B cell (primary cell): ENCODE results near the gene RNF17. TPM values are rescaled to one million over a fixed set of nuclear protein-coding genes. Genes with fewer than 3 reads are reported as not detected.

Source experiments
- ATAC-seq: fragments of 200-7000 bp; cut with Tn5 transposase; one replicate; pipeline ENCODE4 v1.10.0; 2021; ENCODE audit warnings: low read depth, mild to moderate bottlenecking, moderate number of reproducible peaks, moderate library complexity
- CTCF ChIA-PET: fragments of 350-600 bp; sonication (Branson Sonifier 250); formaldehyde crosslinking; loops from one replicate; lab custom pipeline; 2021; ENCODE audit warnings: antibody characterized with exemption, inconsistent platforms; lab: Charles Lee
- POLR2A ChIA-PET: fragments of 350-600 bp; sonication (Branson Sonifier 250); formaldehyde crosslinking; loops from one replicate; lab custom pipeline; 2021; ENCODE audit warnings: antibody characterized with exemption; lab: Charles Lee
- DNase-seq: peaks from one replicate; pipeline ENCODE4 v3.0.0; 2013
- H2AFZ ChIP-seq: 2 replicates; pipeline ENCODE4 v1.6.1; 2012; ENCODE audit warnings: mild to moderate bottlenecking, low read depth, low read length; ENCODE audit not compliant: insufficient read depth, poor library complexity, severe bottlenecking
- H3K27ac ChIP-seq, 2 donors: 1 replicate in 1 of 2; 2 replicates in 1 of 2; pipeline ENCODE4 v1.5.1; 2012 to 2013; ENCODE audit warnings: low read length in 2 of 2, mild to moderate bottlenecking in 2 of 2, moderate library complexity in 1 of 2
- H3K27me3 ChIP-seq, 4 experiments: fragments of 200-600 bp in 1 of 4; sonication (generic) in 1 of 4; replicated peaks in 1 of 4; 1 replicate in 2 of 4; 2 replicates in 2 of 4; pipeline versions ENCODE4 v1.6.1 to v1.7.0; 2013 to 2016; ENCODE audit warnings: low read length in 3 of 4, mild to moderate bottlenecking in 2 of 4, mixed read lengths in 1 of 4, moderate library complexity in 1 of 4; ENCODE audit not compliant: insufficient read depth in 4 of 4, control insufficient read depth in 3 of 4; ENCODE audit errors: control extremely low read depth in 1 of 4
- H3K36me3 ChIP-seq, 2 experiments: replicated peaks in 1 of 2; 1 replicate in 1 of 2; 2 replicates in 1 of 2; pipeline versions ENCODE4 v1.6.1 to v1.7.1; 2013; ENCODE audit warnings: low read length in 1 of 2; ENCODE audit not compliant: insufficient read depth in 2 of 2, control insufficient read depth in 1 of 2; ENCODE audit errors: control extremely low read depth in 1 of 2, extremely low read depth in 1 of 2
- H3K4me1 ChIP-seq, 2 donors: fragments of 200-600 bp in 1 of 2; sonication (generic) in 1 of 2; 1 replicate in 1 of 2; 2 replicates in 1 of 2; pipeline versions ENCODE4 v1.5.1 to v1.6.1; 2013 to 2017; ENCODE audit warnings: low read length in 2 of 2; ENCODE audit not compliant: control insufficient read depth in 2 of 2, insufficient read depth in 2 of 2
- H3K4me2 ChIP-seq: replicated peaks from 2 replicates; pipeline ENCODE3; 2012; ENCODE audit warnings: mild to moderate bottlenecking, low read depth, low read length; ENCODE audit not compliant: poor library complexity, severe bottlenecking
- H3K4me3 ChIP-seq, 5 experiments: fragments of 200-600 bp in 1 of 5; sonication (generic) in 1 of 5; 1 replicate in 3 of 5; 2 replicates in 2 of 5; pipeline versions ENCODE4 v1.5.1 to v1.7.0; 2011 to 2016; ENCODE audit warnings: low read length in 4 of 5, mild to moderate bottlenecking in 4 of 5, low read depth in 2 of 5, control low read depth in 1 of 5, moderate library complexity in 1 of 5; ENCODE audit not compliant: insufficient read depth in 1 of 5; ENCODE audit errors: control extremely low read depth in 1 of 5, extremely low read depth in 1 of 5
- H3K79me2 ChIP-seq: fragments of 200-600 bp; sonication (generic); one replicate; pipeline ENCODE4 v1.6.0; 2016; ENCODE audit warnings: low read length; ENCODE audit not compliant: control insufficient read depth, insufficient read depth
- H3K9ac ChIP-seq: fragments of 200-600 bp; sonication (generic); 2 replicates; pipeline ENCODE4 v1.6.1; 2017; ENCODE audit warnings: mild to moderate bottlenecking, low read length, moderate library complexity
- H3K9me3 ChIP-seq, 3 donors: one replicate each; pipeline versions ENCODE4 v1.6.1 to v1.7.1; 2013; ENCODE audit warnings: low read length in 2 of 3; ENCODE audit not compliant: control insufficient read depth in 2 of 3, insufficient read depth in 1 of 3; ENCODE audit errors: control extremely low read depth in 1 of 3
- H4K20me1 ChIP-seq: 2 replicates; pipeline ENCODE4 v1.6.0; 2012; ENCODE audit warnings: mild to moderate bottlenecking, low read length; ENCODE audit not compliant: insufficient read depth, control insufficient read depth, poor library complexity, severe bottlenecking
- H3K27ac Mint-ChIP-seq: one replicate; pipeline ENCODE4 v1.8.0; 2021; ENCODE audit warnings: mixed read lengths
- H3K27me3 Mint-ChIP-seq: one replicate; pipeline ENCODE4 v1.8.0; 2021; ENCODE audit warnings: mixed read lengths
- H3K4me1 Mint-ChIP-seq: one replicate; pipeline ENCODE4 v1.8.0; 2021; ENCODE audit warnings: mixed read lengths
- H3K4me3 Mint-ChIP-seq: one replicate; pipeline ENCODE4 v1.8.0; 2021; ENCODE audit warnings: mixed read lengths
- H3K9me3 Mint-ChIP-seq: one replicate; pipeline ENCODE4 v1.8.0; 2022; ENCODE audit warnings: mixed read lengths; ENCODE audit not compliant: insufficient read depth
- CTCF ChIP-seq: fragments of 200-600 bp; IDR thresholded peaks from one replicate; pipeline ENCODE4 v1.8.0; 2022; ENCODE audit warnings: antibody characterized with exemption, mild to moderate bottlenecking
- EZH2 ChIP-seq: IDR thresholded peaks from 2 replicates; pipeline ENCODE4 v1.6.1; 2012; ENCODE audit warnings: borderline replicate concordance, low read depth, mild to moderate bottlenecking, moderate library complexity, low read length; ENCODE audit not compliant: insufficient read depth, poor library complexity, severe bottlenecking
- WGBS: methylation state at CpG from one replicate; pipeline ENCODE4 v1.1.5; 2013; ENCODE audit warnings: missing lambda C conversion rate; ENCODE audit not compliant: insufficient coverage; 5-methylcytosine and 5-hydroxymethylcytosine counted together
- intact Hi-C: fragments of 100-400 bp; cut with micrococcal nuclease; formaldehyde crosslinking; loops from one replicate; pipeline ENCODE4 v1.10.0; 2022
- polyA plus RNA-seq: library from polyadenylated mRNA; depleted of rRNA; stranded (reverse); fragments of >200 nt; gene quantifications from 2 replicates; pipeline ENCODE4 v1.2.3, GENCODE V29; 2012
- total RNA-seq, 2 donors: library from RNA; stranded (reverse); fragments of 120-200 nt in 1 of 2; gene quantifications; 1 replicate in 1 of 2; 2 replicates in 1 of 2; pipeline versions ENCODE4 v1.2.3 to v1.2.4, GENCODE V29; 2013 to 2022

RNF17 gene
- total and polyA plus RNA-seq, 2 donors (not counting 1 experiment from before 2014, with no cell fraction given), result 0.12 TPM; not detected in 1

GRCh38 chr13:24744247-24744646 is 19.7 kb upstream of the RNF17 start:
- no peak overlapping the region for H3K4me2 ChIP-seq
- no peak for DNase-seq
- no peak for ATAC-seq
- H3K9me3 ChIP-seq, result no peaks in the 10 kb centered on the region
- Mint-ChIP-seq H3K27me3 (peaks cover 36% of the 10 kb centered on the region), H3K4me1 (peaks cover 19% of the 10 kb centered on the region), H3K9me3 (no peaks in the 10 kb centered on the region), H3K4me3 (no peak overlapping the region), H3K27ac (no peak overlapping the region)
- ChIA-PET CTCF (no interaction called here), POLR2A (no interaction called here)
- no peaks in the 10 kb centered on the region for H4K20me1 ChIP-seq
- H3K79me2 ChIP-seq, result no peaks in the 10 kb centered on the region
- no peak overlapping the region for H2AFZ ChIP-seq
- peaks cover 12 to 14% of the 10 kb centered on the region in 2 donors for H3K4me1 ChIP-seq
- WGBS, result 86% methylated on average over 5 of the region's 6 CpGs
- TF ChIP-seq EZH2 (no peak), CTCF (no peak)
- intact Hi-C loops, result no loop called here
- H3K27ac ChIP-seq, result no peak overlapping the region
- H3K27me3 ChIP-seq, result peaks cover 0 to 19% (median 6%) of the 10 kb centered on the region in 4 experiments
- H3K4me3 ChIP-seq, result no peak overlapping the region
- H3K9ac ChIP-seq, result no peak overlapping the region
- H3K36me3 ChIP-seq, result no peaks in the 10 kb centered on the region

GRCh38 chr13:24745516-24745860 is 18.5 kb upstream of the RNF17 start:
- TF ChIP-seq CTCF, result no peak
- TF ChIP-seq EZH2, result no peak
- Mint-ChIP-seq H3K27ac (no peak overlapping the region), H3K4me1 (peaks cover 19% of the 10 kb centered on the region), H3K4me3 (no peak overlapping the region), H3K9me3 (no peaks in the 10 kb centered on the region), H3K27me3 (peaks cover 46% of the 10 kb centered on the region)
- Histone ChIP-seq H3K9me3 (no peaks in the 10 kb centered on the region), H3K36me3 (no peaks in the 10 kb centered on the region), H3K9ac (no peak overlapping the region), H3K79me2 (no peaks in the 10 kb centered on the region), H4K20me1 (no peaks in the 10 kb centered on the region), H3K4me2 (no peak overlapping the region), H3K4me3 (no peak overlapping the region), H3K27me3 (peaks cover 0 to 21% (median 6%) of the 10 kb centered on the region in 4 experiments), H3K27ac (no peak overlapping the region), H3K4me1 (peaks cover 12 to 14% of the 10 kb centered on the region in 2 donors), H2AFZ (no peak overlapping the region)
- intact Hi-C loops, result no loop called here
- ATAC-seq, result no peak
- no peak for DNase-seq
- POLR2A ChIA-PET, result no interaction called here
- 40% methylated on average over 24 of the region's 24 CpGs for WGBS
- CTCF ChIA-PET, result no interaction called here
